ENCODE measurements around the gene CENPN.
A peak's percentile ranks its signal among the peaks of the same experiment; 100 is the strongest.

CENPN gene

DNA sequence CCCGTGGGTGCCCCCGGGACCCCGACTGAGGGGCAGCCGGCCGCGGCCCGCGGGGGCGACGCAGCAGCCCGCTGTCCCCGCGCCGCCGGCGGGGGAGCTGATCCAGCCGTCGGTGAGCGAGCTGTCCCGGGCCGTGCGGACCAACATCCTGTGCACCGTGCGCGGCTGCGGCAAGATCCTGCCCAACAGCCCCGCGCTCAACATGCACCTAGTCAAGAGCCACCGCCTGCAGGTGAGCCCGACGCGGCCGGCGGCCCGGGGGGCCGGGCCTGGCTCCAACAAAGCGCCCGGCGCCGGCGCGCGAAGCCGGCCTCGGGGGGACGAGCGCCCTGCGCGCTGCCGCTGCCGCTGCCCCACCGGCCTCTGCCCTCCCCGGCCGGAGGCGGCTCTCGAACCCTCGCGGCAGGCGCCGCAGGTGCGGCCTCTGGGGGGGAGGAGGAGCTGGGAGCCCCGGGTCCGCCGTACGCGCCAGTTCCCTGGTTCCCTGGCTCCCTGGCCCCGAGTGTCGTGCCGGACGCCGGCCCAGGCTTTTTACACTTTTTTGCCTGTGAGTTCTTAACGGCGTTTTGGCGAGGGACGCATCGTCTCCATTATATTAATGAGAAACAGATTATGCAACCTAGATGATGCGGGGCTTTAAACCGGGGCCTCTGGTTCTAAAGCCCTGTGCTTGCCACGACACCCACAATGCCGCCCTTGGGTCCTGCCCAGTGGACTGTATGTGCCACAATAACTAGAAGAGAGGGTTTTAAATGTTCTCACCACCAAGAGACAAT lies 29.1 kb downstream of the CENPN start:
- peak in 1 of 2 donors; percentile 44 for DNase-seq

GRCh38 chr16:81036751-81037350 lies 29.8 kb downstream of the CENPN start:
- DNase-seq, result no peak

DNA sequence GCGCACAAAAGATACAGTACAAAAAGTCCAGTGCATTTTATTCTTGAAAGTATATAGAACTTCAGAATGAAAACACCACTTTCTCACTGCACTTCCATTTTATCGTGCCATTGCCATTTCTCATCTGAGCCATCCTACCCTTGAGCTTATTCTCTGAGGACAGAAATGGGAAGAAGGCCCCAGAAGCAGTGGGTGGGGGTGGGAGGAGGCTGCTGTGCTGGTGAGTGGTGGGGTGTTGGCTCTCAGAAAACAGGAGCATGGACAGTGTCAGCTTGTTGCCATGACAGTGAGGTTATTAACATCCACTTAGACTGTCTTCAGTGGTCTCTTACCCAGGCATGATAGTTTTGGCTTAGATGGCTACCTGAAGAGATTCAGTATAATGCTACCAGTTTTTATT lies 33.1 kb downstream of the CENPN start:
- no peak for DNase-seq

DNA sequence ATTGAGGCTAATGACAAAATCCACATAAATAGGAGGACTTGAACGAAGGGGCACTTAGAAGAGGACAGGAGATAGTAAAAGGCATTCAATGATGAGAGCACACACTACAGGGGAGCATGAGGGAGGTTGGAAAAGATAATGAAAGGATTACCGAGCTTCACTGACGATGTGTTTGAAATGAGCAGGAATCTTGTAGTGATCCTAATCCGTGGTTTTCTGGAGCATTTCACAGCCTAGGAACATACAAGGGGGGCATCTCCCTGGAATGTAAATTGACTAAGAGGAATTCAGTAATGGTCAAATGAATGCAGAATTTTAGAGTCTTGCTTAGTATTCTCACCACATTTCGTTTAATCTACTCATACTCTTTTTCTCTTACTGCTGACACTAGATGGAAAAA lies 33.8 kb downstream of the CENPN start:
- DNase-seq, result no peak

DNA sequence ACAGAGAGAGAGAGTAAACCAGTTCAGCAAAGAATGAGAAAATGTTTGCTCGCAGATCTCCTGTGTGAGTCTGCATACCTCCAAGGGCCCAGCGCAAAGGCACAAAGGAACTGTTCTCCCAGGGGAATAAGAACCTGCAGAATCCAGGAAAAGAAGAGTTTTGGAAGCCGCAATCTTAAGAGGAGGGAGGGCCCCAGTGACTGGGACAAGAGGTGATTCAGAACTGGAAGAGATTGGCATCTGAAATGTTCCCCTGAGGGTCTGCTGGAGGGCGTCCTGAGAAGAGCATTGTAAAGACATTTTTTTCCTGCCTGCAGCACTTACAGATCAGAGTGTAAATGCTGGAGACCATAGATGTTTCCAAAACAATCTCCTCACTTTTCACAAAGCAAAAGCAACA lies 34.7 kb downstream of the CENPN start:
- DNase-seq, result no peak

GRCh38 chr16:81042821-81043220 lies 35.8 kb downstream of the CENPN start:
- no peak for DNase-seq

GRCh38 chr16:81053761-81054160 lies 46.7 kb downstream of the CENPN start:
- no peak for DNase-seq

GRCh38 chr16:81060576-81061306 lies 53.7 kb downstream of the CENPN start:
- DNase-seq, result no peak

- DNase-seq, result no peak
Measured at GRCh38 chr16:81061307-81061640, 54.3 kb downstream of the CENPN start.

DNA sequence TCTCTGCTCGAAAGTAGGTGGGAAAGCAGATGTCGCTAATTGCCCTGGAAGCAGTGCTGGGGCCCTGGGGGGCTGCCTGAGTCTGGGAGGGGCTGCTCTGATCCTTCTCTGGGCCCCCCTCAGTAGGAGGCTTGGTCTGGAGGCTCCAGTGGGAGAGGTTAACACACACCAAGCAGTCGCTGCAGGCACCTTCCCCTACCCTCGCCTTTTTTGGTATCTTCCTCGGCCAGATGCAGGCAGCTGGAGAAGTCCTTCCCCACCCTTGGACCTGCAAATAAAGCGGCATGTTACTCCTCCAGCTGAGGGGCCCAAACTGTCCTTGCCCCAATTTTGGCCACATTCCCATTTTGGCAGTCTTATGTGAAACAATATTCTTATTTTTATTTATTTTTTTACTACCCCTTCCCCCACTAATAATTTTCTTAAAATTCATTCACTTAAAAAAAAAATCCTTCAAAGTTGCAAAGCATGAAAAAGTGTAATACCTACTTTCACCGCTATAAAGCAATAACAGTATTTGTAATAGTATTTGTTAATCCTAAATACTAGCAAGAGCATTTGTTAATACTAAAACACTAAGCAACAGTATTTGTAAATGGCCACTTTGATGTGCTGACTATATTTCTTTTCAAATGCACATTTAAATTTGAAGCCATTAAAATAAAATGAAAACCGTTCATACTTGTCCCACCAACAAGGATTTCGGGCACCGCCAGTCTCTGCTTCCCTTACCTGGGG lies 55.0 kb downstream of the CENPN start:
- no peak for DNase-seq

- DNase-seq, result no peak
Measured at GRCh38 chr16:81066681-81067080, 59.7 kb downstream of the CENPN start.

DNA sequence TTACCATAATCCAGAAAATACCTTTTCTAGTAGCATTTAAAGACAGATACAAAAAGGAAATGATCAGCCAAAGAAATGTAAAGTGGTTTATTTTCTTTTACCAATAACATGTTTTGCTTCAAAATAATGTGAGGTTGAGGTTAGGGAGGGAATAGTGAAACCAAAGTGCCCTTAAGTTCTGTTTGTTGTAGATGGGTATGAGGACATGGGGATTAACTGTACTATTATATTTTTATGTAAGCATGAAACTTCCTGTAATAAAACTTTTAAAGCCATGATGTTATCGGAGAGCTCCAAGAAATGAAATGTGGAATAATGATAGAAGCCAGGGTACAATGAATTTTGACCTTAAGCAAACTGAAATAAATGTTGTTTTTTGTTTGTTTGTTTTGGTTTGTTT lies 60.2 kb downstream of the CENPN start:
- DNase-seq, result no peak

DNA sequence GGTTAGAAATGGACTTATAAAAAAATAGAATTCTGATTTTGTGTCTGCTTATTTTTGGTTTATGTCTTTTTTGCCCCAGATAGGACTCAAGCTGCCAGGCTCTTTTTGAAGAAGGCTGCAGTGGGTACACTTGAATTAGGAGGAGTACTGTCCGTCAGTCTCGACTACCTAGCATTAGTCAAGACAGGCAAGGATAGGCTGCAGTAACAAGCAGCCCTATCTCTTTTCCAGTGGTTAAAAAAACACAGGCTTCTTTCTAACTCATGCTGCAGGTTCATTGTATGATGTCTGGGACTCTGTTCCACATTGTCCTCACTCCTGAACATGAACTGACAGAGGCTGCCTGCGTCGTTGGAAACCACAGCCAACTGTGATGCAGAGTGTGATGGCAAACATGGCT lies 62.0 kb downstream of the CENPN start:
- no peak for DNase-seq

DNA sequence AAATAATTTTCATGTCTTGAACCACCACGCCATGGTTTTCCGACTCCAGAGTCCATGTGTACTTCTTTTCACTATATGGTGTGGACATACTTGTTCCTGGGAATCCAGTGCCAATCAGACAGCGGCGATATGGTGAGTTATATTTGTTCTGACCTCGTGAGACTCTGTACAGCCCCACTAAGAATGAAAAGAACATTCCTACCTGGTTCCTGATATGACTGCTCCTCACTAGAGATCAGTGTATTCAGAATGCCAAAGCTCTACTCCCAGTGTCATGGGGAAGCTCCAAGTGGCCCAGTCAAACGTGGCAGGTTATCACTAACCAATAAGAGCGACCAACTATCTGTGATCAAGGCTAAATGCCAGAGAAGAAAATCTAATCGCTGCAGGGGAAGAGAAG lies 64.0 kb downstream of the CENPN start:
- no peak for DNase-seq

DNA sequence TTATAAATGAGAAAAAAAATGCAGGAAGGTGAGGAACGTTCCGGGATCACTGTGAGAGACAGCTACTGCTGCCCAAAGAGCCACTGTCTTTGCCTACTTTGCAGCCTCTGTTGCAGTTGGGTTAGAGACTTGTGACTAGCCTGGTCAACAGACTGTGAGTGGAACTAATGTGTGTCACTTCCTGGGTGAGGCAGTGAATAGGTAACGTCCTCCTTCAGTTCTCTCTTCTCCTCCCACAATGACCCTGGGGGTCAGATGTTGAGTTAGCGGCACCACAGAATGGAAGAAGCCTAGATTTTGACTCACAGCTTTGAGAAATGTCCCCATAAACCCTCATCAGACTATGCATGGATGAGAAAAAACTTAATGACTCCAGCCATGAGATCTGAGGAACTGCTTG lies 64.8 kb downstream of the CENPN start:
- DNase-seq, result no peak

- no peak for DNase-seq
Measured at GRCh38 chr16:81073560-81074330, 66.7 kb downstream of the CENPN start.

DNA sequence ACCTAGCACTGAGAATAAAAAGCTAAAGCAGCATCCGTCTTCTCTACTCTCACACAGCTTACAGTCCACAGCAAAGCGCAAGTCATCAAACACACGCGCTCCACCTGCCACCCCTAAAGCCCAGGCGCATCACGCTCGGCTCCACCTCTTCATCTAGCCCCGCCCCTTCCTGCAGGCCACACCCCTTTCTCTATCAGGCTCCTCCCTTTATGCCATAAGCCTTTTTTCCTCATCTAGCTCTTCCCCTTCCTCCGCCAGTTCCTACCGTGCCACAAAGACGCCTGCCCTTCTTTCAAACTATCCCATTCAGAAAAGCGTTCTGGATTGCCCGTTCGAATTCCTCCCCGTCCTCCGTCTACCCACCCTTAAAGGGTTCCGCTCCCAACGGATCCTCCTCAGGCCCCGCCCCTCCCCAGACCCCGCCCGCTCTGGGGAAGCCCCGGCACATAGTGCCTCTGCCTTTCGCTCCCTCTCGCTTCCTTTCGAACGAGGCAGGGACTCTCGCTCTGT lies 69.6 kb downstream of the CENPN start:
- peak; percentile 84 to 99 for DNase-seq

DNA sequence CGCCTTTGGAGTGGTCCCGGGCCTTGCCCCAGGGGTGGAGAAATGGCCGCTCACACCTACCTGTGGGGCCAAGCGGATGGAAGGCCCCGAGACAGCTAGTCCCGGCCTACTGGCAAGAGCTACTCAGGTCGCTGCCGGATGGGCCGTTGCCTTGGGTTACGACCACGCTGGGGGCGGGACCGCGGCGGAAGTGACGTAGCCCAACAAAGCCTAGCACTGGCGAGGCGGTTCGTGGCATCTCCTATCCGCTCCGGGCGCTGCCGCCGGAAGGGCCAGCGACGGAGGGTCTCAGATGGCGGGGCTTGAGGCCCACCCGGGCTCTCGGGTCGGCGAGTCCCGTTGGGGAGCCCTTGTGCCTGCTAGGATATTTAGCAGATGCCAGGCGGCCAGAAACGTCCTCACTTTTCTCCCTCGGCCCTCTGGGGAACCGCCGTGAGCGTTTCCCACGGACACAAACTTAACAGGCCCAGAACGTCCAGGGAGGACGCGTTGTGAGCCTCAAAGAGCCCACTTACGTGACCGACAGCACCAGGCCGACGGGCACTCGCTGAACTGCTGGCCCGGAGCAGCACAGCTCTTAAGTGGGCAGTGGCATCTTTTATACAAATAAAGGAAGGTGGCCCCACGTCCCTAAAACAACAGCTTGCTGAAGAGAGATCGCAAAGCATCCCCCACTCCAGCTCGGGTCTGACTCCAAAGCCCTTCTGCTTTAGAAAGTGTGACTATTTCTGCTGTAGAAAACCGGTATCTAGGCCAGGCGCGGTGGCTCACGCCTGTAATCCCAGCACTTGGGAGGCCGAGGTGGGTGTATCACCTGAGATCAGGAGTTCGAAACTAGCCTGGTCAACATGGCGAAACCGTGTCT lies 70.3 kb downstream of the CENPN start, which contains the start of gene C16orf46:
Gene C16orf46, minus strand, starts transcription at position 163 of the 865 bp plus-strand sequence. CDS start 13,283 bp downstream, outside the sequence.
- DNase-seq, result peak; percentile 84 to 99

- DNase-seq, result no peak
Measured at GRCh38 chr16:81080233-81080632, 73.2 kb downstream of the CENPN start.

GRCh38 chr16:81081014-81081413 lies 74.0 kb downstream of the CENPN start:
- DNase-seq, result no peak

Data from bone marrow (tissue), 2 donors.